ENCODE data around the gene HCST.
A peak's percentile ranks its signal among the peaks of the same experiment; 100 is the strongest.
"Not testable (repeated sequence)": the region's sequence is repeated elsewhere in the genome, so short reads cannot be mapped to it uniquely, and the experiment has no call there.

The HCST gene

DNA sequence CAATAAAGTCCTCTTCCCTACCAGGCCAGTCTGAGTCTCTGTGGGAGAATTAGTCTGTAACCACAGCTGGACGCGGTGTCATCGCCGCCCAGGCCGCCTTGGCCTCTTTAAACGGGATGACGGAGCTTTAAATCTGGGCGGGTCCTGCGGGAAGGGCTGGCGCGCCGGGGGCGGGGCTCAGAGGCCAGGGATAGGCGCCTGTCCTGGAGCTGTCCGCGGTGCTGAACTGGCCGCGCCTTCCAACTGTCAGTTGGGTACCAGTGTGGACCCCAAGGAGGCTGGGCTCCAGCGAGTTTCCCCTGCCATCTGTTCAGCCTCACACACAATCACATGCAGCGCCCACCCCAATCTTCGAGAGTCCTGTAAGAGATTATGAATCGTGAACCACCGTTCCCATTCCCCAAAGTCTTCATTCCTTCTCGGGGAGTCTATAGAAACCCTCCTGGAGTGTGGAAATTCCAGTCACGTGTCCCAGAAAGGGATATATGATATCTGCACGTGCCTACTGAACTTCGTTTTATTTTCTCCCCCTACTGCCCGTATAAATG is 22.5 kb upstream of the HCST start:
- peak; percentile 52 for DNase-seq (ENCODE audit: low read depth)

DNA sequence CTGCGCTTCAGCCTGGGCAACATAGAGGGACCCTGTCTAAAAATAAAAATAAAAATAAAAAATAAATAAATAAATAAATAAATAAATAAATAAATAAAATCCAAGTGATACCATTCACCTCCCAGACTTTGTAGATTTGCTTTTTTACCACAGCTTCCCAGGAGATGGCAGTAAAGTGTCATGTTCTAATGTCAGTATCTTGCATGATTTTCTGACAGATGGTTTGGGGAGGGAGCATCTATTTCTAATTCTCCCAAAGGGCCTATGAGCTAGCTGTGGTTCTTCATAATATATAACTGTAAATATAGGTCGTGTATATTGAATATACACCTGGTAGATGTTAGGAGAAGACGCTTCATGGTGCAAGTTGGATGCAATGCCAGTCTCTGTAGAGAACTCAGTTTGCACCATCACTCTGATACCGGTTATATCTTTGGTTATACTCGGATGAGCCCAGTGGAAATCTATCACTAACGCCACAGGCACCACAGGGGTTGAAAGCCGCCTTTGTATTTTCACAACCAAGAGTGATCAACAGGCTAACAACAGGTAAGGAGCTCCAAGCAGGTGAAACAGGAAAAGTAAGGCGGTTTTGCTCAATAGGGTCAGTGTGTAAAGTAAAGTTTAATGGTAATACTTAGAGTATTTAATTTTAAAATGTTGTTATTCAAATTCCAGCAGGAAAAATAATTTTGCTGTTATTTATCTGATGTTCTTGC is 20.1 kb upstream of the HCST start:
- DNase-seq (ENCODE audit: low read depth), result no peak

DNA sequence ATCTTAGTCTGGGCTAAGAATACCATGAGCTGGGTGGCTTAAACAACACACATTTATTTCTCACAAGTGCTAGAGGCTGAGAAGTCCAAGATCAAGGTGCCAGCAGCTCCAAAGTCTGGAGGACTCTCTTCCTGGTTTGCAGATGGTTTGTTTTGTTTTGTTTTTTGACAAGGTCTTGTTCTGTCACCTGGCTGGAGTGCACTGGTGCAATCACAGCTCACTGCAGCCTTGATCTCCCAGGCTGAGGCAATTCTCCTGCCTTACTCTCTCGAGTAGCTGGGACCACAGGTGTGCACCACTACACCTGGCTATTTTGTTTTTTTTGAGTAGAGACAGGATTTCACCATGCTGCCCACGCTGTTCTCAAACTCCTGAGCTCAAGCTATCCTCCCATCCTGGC is 18.4 kb upstream of the HCST start:
- DNase-seq (ENCODE audit: low read depth), result no peak

DNA sequence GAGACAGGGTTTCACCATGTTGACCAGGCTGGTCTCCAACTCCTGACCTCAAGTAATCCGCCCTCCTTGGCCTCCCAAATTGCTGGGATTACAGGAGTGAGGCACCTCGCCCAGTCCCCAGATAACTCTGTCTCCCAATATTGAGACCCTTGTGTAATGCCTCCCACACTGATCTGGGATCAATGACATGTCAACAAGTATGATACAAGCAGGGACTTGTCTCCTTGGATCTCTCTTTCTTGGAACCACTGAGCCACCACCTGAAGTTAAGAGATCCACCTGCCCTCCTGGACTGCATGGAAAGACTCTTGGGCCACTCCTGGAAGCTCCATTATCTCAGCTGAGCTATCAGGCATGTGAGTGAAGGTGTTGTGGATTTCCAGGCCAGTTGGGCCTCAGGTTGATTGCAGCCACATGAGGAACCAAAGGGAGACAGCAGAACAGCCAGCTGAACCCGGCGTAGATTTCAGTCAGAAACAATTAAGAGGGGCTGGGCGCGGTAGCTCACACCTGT is 17.0 kb upstream of the HCST start:
- DNase-seq (ENCODE audit: low read depth), result no peak

DNA sequence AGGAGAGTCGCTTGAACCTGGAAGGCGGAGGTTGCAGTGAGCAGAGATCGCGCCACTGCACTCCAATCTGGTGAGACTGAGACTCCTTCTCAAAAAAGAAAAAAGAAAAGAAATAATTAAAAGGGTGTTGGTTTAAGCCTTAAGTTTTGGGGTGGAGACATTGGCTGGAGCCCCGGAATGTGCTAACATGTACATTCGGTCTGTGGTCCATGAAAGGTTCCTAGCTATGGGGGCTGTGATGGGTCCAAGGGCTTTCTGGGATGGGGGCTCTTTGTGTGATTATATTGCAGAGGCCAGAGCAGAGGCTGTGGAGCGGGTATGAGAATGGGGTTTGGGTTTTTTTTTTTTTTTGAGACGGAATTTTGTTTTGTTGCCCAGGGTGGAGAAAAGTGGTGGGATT is 16.4 kb upstream of the HCST start:
- DNase-seq (ENCODE audit: low read depth), result no peak

DNA sequence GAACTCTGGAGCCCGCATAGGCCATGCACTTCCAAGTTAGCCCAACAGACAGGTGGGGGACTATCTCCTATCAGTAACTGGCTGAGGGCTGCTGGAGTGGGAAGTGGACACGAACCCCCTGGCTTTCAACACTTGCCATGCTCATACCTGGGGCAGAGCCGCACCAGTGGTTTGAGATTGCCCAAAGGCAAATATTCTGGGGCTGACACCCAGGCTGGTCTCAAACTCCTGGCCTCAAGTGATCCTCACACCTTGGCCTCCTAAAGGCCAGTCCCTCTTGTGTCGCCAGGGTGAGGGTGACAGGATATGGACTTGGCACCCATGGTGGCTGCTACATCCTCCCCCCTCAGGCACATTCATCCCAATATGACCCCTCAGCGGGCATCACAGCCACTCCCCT is 15.1 kb upstream of the HCST start:
- DNase-seq (ENCODE audit: low read depth), result no peak

DNA sequence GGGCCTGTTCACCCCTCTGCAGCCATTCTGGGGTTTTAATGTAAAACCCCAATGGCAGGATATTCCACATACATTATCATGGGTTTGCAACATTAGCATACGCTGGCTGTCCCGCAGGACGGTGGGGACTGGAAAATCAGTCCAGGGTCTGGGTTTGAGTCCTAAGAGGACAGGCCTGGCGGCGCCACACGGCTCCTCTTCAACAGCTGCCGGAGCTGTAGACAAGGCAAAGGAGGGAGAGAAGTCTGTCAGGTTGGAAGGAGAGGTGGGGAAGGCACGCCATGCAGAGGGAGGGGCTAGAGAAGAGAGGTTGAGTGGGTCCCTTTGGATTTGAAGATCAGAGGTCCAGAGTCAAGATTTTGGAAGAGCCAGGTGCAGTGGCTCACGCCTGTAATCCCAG is 13.9 kb upstream of the HCST start:
- DNase-seq (ENCODE audit: low read depth), result no peak

DNA sequence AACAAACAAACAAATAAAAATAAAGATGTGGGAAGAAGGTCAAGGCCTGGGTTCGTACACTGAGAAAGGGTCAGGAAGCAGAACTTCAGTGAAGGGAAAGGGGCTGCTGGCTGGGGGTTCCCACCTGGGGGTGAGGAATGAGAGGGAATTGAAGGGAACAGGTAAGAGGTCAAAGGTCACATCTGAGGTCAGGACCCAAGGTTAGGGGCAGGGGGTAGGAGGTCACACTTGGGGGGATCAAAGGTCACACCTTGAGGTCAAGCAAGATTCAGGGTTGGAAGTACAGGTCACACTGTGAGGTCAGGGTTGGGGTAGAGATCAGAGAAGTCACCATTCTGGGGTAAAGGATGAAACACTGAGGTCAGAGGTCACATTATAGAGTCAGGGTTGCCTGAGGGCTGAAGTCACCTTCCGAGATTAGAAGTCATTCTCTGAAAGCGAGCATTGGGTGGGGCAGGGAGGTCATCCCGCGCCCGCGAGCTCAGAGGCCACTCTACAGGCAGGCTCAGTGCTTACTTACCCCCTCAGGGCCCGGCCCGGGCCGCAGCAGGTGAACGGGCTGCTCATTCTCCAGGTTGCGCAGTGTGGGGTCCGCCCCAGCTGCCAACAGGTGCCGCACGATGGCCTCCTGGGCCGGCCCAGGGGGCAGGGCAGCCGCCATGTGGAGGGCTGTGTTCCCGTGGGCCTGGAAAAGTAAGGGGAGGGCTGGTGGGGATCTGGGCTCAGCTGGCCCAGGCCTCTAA is 12.8 kb upstream of the HCST start:
- DNase-seq (ENCODE audit: low read depth), result no peak

DNA sequence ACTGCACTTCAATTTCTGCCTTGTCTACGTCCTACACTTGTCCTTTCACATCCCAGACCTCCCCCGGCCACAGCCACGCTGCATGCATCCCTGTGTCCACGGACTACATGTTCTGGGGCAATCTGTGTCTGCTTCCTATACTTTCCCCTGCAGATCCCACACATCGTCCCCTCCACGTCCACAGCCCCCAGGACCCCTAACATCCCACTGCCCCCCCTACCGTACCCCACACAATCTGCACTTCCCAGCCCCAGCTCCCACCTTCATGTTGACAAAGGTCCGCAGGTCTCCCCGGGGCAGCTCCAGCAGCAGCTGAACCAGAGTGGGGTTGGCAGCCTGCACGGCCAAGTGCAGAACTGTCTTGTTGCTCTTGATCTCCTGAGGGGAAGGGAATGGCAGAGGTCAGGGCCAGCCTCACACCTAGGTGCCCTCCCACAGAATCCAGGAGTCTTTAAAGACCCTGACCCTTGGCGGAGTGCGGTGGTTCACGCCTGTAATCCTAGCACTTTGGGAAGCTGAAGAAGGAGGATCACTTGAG is 12.1 kb upstream of the HCST start:
- no peak for DNase-seq (ENCODE audit: low read depth)

DNA sequence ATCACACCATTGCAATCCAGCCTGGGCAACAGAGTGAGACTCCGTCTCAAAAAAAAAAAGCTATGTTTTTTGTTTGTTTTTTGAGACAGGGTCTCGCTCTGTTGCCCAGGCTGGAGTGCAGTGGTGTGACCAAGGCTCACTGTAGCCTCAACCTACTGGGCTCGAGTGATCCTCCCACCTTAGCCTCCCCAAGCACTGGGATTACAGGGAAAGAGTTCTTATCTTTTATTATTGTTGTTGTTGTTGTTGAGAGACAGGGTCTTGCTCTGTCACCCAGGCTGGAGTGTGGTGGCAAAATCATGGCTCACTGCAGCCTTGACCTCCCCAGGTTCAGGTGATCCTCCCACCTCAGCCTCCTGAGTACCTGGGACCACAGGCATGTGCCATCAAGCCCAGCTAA is 10.5 kb upstream of the HCST start:
- DNase-seq (ENCODE audit: low read depth), result not testable (repeated sequence)

DNA sequence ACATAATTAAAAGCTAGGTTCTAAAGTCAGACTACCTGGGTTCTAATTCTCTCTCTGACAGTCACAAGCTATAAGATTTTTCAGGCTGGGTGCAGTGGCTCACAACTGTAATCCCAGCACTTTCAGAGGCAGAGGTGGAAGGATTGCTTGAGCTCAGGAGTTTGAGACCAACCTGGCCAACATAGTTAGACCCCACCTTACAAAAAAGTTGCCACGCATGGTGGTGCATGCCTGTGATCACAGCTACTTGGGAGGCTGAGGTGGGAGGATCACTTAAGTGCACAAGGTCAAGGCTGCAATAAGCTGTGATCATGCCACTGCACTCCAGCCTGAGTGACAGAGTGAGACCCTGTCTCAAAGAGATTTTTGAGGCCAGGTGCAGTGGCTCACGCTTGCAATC is 8.0 kb upstream of the HCST start:
- DNase-seq (ENCODE audit: low read depth), result no peak

DNA sequence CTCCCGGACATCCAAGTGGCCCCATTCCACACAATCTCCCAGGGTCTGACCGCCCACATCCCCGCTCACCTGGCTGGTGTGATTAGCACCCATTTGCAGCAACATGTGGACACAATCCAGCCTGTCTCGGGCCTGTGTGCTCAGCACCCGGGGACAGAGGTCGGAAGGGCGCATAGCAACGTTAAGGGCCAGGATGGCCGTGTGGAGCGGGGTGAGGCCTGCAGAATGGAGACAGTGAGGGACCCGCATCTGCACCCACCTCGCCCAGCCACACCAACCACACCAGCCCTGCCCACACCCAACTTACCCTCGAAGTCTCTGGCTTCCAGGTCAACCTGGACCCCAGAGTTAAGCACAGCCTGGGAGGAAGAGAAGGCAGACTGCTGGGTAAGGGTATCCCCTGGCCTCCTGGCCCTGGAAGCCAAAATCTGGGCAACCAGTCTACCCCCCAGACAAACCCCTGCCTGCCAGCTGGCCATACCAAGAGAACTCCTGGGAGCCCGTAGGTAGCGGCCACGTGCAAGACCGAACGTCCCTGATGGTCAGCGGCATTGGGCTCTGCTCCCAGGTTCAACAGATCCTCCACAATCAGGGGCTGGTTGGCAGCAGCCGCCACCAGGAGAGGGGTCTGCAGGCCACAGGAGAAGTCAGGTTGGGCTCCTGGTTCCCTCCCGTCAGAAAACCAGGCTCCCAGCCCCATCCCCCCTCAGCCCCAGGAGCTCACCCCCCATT is 6.3 kb upstream of the HCST start:
- no peak for DNase-seq (ENCODE audit: low read depth)

DNA sequence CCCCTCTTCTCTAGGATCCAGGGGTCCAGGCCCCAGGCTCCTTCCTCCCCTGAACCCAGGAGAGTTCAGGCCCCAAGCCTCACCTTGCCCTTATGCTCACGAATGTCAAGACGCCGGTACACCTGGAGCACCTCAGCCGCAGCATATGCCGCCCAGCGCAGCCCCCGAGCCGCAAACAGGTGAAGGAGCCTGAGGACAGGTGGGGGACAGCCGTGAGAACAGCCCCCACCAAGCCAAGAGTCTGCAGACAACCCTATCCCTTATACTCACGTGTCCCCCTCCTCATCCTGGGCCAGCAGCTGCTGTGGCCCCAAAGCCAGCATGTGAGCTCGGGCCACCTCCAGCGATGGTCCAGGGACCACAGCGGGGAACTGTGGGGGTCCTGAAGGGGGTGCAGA is 5.7 kb upstream of the HCST start:
- DNase-seq (ENCODE audit: low read depth), result no peak

DNA sequence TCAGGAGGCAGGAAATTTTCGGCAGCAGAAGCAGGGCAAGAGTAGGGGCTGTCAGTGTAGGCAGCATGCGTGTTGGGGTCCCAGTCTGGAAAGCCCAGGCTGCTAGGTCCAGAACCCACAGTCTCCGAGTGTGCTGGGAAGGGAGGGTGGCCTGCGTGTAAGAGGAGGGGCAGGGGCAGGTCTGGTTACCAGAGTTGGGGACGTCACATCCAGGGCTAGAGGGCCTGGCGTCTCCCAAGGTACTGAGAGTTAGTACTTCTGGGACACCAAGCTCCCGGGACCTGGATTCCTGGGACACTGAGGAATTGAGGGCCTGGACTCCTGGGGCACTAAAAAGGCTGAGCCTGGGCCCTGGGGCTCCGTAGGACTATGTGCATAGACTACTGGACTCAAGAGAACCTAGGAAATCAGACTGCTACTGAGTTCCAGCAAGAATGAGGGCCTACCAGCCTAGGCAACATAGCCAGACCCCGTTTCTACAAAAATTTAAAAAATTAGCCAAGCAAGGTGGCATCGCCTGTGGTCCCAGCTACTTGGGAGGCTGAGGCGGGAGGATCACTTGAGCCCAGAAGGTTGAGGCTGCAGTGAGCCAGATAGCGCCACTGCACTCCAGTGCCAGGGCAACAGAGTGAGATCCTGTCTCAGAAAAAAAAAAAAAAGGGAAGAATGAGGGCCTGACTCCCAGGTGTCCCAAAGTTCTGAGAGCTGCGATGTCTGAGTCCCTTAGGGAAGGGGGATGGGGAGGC is 4.5 kb upstream of the HCST start:
- DNase-seq (ENCODE audit: low read depth), result no peak

DNA sequence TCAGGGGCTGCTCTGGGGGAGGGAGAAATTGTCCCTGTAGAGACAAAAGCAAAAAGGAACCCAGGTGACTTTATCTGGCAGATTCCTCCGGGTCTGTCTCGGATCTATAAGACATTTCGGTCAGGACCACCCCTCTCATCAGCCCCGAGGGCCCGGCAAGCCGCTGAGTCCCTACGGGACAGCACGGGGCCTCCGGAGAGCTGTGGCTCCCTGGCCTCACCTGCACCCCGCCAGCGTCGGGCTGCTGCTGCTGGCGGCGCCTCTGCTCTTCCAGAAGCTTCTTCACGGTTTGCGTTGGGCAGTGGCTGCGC is 3.9 kb upstream of the HCST start:
- DNase-seq (ENCODE audit: low read depth), result no peak

DNA sequence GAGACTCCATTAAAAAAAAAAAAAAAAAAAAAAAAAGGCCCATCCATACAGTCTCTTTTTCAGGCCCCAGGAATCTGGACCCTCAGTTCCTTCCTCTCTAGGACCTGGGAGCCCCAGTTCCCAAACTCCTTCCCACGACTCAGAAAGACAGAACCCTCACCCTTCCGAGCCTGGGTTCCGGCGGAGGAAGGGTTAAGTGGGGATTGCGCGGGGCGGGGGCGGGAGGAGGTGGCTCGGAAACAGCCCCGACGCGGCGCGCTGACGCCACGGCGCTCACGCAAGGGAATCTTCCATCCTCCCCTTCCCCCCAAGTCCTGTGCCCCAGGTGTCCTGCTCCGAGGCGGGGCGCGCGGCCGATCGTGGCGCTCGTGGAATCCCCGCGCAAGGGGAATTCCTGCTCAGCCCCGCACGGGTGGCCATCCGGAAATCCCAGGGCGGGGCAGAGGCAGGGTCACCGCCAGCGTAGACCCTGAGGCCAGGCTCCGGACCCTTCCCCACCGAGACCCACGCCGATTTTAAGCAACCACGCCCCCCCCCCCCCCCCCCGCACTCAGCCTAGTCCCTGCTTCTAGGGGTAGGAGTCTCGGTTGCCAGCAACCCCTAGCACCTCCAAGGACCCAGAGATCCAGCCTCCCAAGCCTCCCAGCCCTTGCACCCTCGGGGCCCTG is 2.6 kb upstream of the HCST start:
- peak; percentile 84 for DNase-seq (ENCODE audit: low read depth)

DNA sequence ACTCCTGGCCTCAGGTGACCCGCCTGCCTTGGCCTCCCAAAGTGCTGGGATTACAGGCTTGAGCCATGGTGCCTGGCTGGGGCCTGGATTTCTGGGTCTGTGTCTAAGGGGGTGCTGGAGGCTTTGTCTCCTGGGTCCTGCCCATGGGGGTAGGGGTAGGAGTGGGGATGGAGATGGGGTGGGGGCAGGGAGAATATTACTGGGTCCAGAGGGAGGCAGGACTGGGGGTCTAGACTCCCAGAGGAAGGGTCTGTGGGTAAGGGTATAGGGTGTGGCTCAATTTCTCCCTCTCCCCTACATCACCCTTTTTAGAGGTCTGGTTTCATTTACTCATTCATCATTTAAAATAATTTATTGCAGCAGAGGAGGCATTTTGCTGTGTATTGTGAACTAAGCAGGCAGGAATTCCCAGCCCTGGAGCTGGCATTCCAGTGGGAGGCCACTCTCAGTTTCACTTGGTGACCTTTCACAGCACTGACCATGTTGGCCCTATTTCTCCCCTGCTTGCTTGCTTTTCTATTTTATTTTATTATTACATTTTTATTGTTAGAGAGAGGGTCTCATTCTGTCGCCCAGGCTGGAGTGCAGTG is 1.2 kb upstream of the HCST start:
- DNase-seq (ENCODE audit: low read depth), result no peak

DNA sequence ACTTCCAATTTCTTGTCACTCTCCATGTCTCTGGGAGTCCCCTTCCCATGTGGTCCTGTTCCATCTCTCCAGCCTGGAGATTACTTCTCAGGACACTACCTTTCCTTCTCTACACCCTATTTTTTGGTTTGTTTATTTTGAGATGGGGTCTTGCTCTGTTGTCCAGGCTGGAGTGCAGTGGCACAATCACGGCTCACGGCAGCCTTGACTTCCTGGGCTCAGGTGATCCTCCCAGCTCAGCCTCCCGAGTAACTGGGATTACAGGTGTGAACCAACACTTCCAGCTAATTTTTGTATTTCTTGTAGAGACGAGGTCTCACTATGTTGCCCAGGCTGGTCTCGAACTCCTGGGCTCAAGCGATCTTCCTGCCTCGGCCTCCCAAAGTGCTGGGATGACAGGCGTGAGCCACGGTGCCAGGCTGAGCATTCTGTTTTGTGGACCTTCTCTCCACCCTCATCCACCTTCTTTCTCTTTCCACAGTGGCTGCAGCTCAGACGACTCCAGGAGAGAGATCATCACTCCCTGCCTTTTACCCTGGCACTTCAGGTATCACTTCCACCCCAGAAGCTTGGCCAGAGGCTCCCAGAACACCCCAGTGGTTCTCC is 644 bp downstream of the HCST start:
- no peak for DNase-seq (ENCODE audit: low read depth)

DNA sequence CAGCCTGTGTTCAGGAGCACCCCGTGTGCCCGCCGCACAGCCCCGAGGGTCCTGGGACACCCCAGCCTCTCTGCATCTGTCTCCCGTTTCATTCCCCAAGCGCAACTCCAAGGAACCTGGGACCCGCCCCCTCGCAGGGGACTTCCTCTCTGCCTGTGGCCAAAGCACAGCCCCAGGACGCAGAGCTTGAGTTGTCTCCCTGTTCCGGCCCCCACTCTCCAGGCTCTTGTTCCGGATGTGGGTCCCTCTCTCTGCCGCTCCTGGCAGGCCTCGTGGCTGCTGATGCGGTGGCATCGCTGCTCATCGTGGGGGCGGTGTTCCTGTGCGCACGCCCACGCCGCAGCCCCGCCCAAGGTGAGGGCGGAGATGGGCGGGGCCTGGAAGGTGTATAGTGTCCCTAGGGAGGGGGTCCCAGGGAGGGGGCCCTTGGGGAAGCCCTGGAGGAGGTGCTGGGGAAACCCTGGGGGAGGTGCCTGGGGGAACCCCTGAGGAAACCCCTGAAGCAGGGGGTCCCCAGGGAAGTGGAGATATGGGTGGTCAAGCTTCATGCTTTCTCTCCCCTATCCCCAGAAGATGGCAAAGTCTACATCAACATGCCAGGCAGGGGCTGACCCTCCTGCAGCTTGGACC is 1.3 kb downstream of the HCST start:
- peak; percentile 87 for DNase-seq (ENCODE audit: low read depth)

All from T-helper 22 cell (primary cell).